ENCODE results near the gene TPR. TPM values are rescaled to one million over a fixed set of nuclear protein-coding genes. Genes with fewer than 3 reads are reported as not detected.

The TPR gene
- total RNA-seq, 2 experiments from 2014 or later = 130 to 139 TPM

GRCh38 chr1:186297439-186298045 lies 77.5 kb downstream of the TPR start:
- DNase-seq (no peak), ATAC-seq (no peak)
- no peaks in the 10 kb centered on the region for H3K4me1 Mint-ChIP-seq
- H3K27me3 Mint-ChIP-seq = peaks cover 20% of the 10 kb centered on the region
- no peaks in the 10 kb centered on the region for H3K9me3 Mint-ChIP-seq (ENCODE audit: low read depth)
- no peaks in the 10 kb centered on the region for H3K36me3 Mint-ChIP-seq
- no peak overlapping the region for H3K27ac Mint-ChIP-seq
- H3K4me3 Mint-ChIP-seq = no peak overlapping the region
- CTCF ChIA-PET = no interaction called here

DNA sequence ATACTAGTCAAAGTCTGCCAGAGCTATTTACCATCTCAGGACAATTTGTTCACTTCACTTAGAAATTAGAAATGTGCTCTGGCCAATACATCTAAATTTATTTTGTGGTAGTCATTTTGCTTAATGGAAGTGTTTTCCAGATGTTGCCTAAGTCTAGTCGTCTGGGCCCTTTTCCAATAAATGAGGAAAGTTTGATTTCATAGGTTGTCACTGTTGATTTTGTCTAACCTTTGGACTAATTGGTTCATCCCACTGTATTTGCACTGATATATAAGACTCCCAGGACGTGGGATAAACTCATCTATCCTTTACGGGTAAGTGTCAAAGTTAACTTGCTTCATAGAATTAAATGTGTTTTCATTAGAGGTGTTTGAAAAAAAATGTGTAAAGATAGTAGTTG lies 79.1 kb downstream of the TPR start, which contains the start of gene PRG4:
PRG4 (plus strand) TSS at position 300 of the 400 bp plus-strand sequence.
- H3K4me3 Mint-ChIP-seq = no peak within 1 kb of the TSS
- peaks cover 20% of the 10 kb centered on the region for H3K27me3 Mint-ChIP-seq
- H3K36me3 Mint-ChIP-seq = no peaks in the 10 kb centered on the region
- H3K27ac Mint-ChIP-seq = no peak within 1 kb of the TSS
- DNase-seq (no peak), ATAC-seq (no peak)
- no peaks in the 10 kb centered on the region for H3K9me3 Mint-ChIP-seq (ENCODE audit: low read depth)
- CTCF ChIA-PET = no interaction called here
- H3K4me1 Mint-ChIP-seq = no peaks in the 10 kb centered on the region

DNA sequence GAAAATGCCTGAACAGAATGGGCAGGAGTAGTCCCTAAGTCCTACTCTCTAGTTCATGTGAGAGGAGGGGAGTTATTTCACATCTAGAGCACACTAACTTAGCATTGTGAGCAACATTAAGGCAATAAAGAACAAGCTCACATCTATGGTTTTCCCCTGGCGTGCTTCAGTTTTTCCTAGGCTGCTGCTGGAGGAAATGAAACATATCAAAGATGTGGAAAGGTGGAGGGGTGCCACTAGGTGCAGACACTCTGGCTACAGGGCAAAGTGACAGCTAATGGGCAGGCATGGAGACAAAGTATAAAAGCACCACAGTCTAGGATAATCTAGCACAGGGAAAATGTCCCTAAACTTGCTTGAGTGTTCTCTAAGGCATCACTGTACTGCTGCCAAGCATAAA lies 82.2 kb downstream of the TPR start:
- Mint-ChIP-seq H3K27me3 (peaks cover 19% of the 10 kb centered on the region), H3K9me3 (ENCODE audit: low read depth) (no peaks in the 10 kb centered on the region), H3K36me3 (no peaks in the 10 kb centered on the region), H3K4me3 (no peak overlapping the region), H3K27ac (no peak overlapping the region), H3K4me1 (no peaks in the 10 kb centered on the region)
- DNase-seq (no peak), ATAC-seq (no peak)
- CTCF ChIA-PET = no interaction called here

DNA sequence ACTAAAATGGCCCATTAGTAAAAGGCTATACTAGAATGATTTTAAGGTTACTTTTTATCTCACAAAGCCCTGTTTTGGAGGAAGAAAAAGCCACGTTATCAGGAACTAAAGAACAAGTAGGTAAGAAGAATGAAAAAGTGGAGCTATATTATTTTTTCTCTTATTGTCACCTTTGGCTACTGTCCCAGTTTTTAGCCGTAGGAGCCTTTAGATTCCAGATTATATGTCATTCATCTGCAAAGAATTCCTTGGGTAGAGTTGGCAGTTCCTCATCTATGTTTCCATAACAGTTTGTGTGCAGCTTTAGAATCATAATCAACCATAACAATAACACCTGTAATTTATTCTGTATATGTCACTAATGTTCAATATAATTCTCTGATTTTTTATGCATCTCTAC lies 83.8 kb downstream of the TPR start:
- Mint-ChIP-seq H3K4me3 (no peak overlapping the region), H3K27me3 (peaks cover 19% of the 10 kb centered on the region), H3K4me1 (no peaks in the 10 kb centered on the region), H3K9me3 (ENCODE audit: low read depth) (no peaks in the 10 kb centered on the region), H3K27ac (no peak overlapping the region), H3K36me3 (no peaks in the 10 kb centered on the region)
- CTCF ChIA-PET = interaction anchor here (0.7 kb wide), 1 partner anchor 13 kb away, joined by 3 read pairs; no protein-coding TSS in a partner anchor
- ATAC-seq = no peak
- DNase-seq = no peak

- no peak overlapping the region for H3K4me3 Mint-ChIP-seq
- no peaks in the 10 kb centered on the region for H3K9me3 Mint-ChIP-seq (ENCODE audit: low read depth)
- no peaks in the 10 kb centered on the region for H3K36me3 Mint-ChIP-seq
- H3K4me1 Mint-ChIP-seq = no peaks in the 10 kb centered on the region
- CTCF ChIA-PET = no interaction called here
- H3K27ac Mint-ChIP-seq = no peak overlapping the region
- no peak for ATAC-seq
- DNase-seq = no peak
- peaks cover 15% of the 10 kb centered on the region for H3K27me3 Mint-ChIP-seq
Measured at GRCh38 chr1:186289943-186290545, 85.0 kb downstream of the TPR start.

DNA sequence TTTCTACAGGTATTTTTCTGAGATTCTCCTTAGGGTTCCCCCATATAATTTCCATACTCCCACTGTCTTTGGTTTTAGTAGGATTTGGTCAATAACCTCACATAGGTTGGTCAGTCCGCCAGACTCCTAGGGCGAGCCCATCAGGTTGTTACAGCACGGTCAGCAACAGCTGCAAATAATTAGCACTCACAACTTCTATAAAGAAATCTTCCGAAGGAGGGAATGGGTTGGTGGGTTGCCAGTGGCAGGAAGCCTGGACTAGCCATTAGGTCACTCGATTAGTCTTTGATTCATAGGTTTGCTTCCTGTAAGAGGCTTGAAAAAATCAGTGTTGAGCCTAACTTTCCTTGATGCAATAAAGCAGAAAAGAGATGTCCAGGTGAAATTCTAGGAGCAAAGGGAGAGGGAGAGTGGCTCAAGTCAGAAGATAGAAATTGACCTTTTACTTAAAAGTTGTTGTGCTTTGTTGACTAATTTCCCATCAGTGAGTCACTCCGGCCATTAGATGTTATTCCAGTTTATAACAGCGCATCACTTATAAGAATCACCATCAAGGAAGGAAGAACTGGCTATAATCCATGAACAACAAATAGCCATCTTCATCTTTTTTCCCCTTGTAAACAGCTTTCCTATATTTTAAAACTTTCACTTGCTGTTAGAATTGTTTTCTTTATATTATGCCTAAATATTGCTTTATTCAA lies 88.3 kb downstream of the TPR start:
- Mint-ChIP-seq H3K4me1 (no peaks in the 10 kb centered on the region), H3K4me3 (no peak overlapping the region), H3K27ac (no peak overlapping the region), H3K36me3 (no peaks in the 10 kb centered on the region), H3K27me3 (peaks cover 20% of the 10 kb centered on the region), H3K9me3 (ENCODE audit: low read depth) (no peaks in the 10 kb centered on the region)
- no peak for DNase-seq
- CTCF ChIA-PET = interaction anchor here (0.6 kb wide), 1 partner anchor 893 kb away, joined by 3 read pairs; no protein-coding TSS in a partner anchor
- ATAC-seq = no peak

GRCh38 chr1:186283374-186283773 lies 91.7 kb downstream of the TPR start:
- Mint-ChIP-seq H3K27ac (no peak overlapping the region), H3K9me3 (ENCODE audit: low read depth) (no peaks in the 10 kb centered on the region), H3K36me3 (no peaks in the 10 kb centered on the region), H3K4me3 (no peak overlapping the region), H3K27me3 (peaks cover 16% of the 10 kb centered on the region), H3K4me1 (no peaks in the 10 kb centered on the region)
- CTCF ChIA-PET = no interaction called here
- DNase-seq (no peak), ATAC-seq (no peak)

DNA sequence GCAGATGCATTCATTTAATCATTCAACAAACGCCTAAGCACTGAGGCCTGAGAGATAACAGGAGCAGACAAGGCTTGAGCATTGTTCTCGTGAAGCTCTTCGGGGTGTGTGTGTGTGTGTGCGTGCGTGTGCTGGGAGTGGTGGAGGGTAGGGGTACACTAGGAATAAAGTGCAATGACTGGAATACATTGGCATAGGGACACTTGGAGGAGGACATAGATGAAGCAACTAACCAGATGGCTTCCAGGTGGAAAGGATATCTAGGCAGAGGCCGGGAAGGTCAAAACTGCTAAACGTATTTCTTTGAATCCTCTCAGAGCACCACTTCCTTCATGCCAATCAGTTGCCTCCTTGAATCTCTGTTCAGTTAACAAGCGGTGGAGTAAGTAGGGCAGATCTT lies 92.6 kb downstream of the TPR start:
- Mint-ChIP-seq H3K4me3 (no peak overlapping the region), H3K27ac (no peak overlapping the region), H3K9me3 (ENCODE audit: low read depth) (no peaks in the 10 kb centered on the region), H3K27me3 (peaks cover 14% of the 10 kb centered on the region), H3K36me3 (no peaks in the 10 kb centered on the region), H3K4me1 (no peaks in the 10 kb centered on the region)
- CTCF ChIA-PET = no interaction called here
- no peak for DNase-seq
- ATAC-seq = no peak

GRCh38 chr1:186275822-186276221 lies 99.2 kb downstream of the TPR start:
- CTCF ChIA-PET = no interaction called here
- H3K36me3 Mint-ChIP-seq = no peaks in the 10 kb centered on the region
- H3K27ac Mint-ChIP-seq = no peak overlapping the region
- no peaks in the 10 kb centered on the region for H3K9me3 Mint-ChIP-seq (ENCODE audit: low read depth)
- ATAC-seq = no peak
- no peak overlapping the region for H3K4me3 Mint-ChIP-seq
- DNase-seq = no peak
- no peaks in the 10 kb centered on the region for H3K4me1 Mint-ChIP-seq
- peaks cover 3% of the 10 kb centered on the region for H3K27me3 Mint-ChIP-seq

- DNase-seq (no peak), ATAC-seq (no peak)
- no peaks in the 10 kb centered on the region for H3K4me1 Mint-ChIP-seq
- CTCF ChIA-PET = no interaction called here
- no peaks in the 10 kb centered on the region for H3K36me3 Mint-ChIP-seq
- no peaks in the 10 kb centered on the region for H3K9me3 Mint-ChIP-seq (ENCODE audit: low read depth)
- H3K27me3 Mint-ChIP-seq = peaks cover 3% of the 10 kb centered on the region
- no peak overlapping the region for H3K27ac Mint-ChIP-seq
- no peak overlapping the region for H3K4me3 Mint-ChIP-seq
Measured at GRCh38 chr1:186272486-186272885, 102.6 kb downstream of the TPR start.

DNA sequence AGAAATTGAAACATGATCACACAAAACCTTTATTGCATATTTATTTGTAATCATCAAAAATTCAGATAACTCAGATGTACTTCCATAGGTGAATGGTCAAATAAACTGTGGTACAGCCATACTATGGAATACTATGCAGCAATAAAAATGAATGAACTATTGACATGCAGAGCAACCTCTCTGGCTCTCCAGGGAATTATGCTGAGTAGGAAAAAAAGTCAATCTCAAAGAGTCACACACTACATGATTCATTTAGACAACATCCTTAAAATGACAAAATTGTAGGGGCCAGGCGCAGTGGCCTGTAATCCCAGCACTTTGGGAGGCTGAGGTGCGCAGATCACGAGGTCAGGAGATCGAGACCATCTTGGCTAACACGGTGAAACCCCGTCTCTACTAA lies 104.0 kb downstream of the TPR start:
- no peaks in the 10 kb centered on the region for H3K27me3 Mint-ChIP-seq
- H3K36me3 Mint-ChIP-seq = no peaks in the 10 kb centered on the region
- CTCF ChIA-PET = no interaction called here
- no peak overlapping the region for H3K27ac Mint-ChIP-seq
- H3K4me1 Mint-ChIP-seq = no peaks in the 10 kb centered on the region
- no peak for ATAC-seq
- H3K4me3 Mint-ChIP-seq = no peak overlapping the region
- no peak for DNase-seq
- H3K9me3 Mint-ChIP-seq (ENCODE audit: low read depth) = no peaks in the 10 kb centered on the region

Other genes starting within 250 kb of the TPR start
- gene PRG4, start 79.0 kb downstream of the TPR start, total RNA-seq = under 1 TPM in 1 of 2 experiments, not detected in 1; 0.05 TPM
- gene ODR4, start 585 bp upstream of the TPR start, total RNA-seq = 10 to 100 TPM; 10.7 to 12.2 TPM
- gene PDC, start 85.9 kb upstream of the TPR start, total RNA-seq = not detected